Right forelimb (tissue), 1 donor: ENCODE measurements around the gene CLIP2.
"Not testable (repeated sequence)": the region's sequence is repeated elsewhere in the genome, so short reads cannot be mapped to it uniquely, and the experiment has no call there.

Source experiments
- DNase-seq: peaks from one replicate; pipeline ENCODE4 v3.0.0-alpha.2; 2018

CLIP2 gene

DNA sequence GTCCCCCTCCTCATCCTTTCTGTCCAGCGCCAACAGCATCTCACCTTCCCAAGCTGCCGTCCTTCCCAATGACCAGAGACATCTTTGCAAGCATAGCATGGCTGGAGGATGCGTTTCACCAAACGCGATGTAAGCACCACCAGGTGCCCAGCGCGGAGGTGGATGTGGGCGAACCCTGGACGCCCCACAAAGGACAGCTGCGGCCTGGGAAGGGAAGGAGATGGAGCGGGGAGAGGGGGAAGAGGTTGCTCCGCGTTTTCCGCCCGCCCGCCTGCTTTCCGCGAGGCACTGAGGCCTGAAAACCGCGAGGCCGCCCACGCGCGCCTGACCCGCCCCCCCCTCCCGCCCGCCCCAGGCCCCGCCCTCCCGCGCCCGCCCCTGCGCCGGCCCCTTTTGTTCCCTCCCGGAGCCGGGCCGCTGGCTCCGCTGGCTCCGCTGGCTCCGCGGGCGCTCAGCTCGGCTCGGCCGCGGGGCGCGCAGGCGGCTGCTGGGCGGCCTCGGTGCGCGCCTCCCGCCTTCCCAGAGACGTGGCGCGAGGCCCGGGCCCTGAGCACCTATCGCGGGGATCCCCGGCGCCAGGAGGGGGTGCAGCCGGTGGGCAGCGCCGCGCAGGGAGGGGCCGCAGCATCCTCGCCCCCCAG, at the start of gene CLIP2:
Gene CLIP2, plus strand, starts transcription at position 390 of the 641 bp plus-strand sequence. CDS start 28,140 bp downstream, outside the sequence.
- peak; percentile 92 for DNase-seq

DNA sequence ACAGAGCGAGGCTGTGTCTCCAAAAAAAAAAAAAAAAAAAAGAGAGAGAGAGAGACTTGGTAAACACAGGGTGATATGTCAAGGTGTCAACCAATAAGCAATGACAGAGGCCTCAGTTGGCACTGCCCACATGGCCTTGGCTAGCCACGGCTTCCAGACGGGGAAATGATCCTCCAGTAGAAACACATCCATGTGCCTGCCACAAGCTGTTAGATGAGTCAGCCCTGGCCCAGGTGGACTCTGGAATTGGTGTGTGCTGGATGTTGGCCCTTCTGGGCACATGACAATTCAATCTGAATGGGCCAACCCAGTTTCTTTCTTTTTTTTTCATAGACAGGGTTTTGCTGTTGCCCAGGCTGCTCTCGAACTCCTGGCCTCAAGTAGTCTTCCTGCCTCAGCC, 48.7 kb upstream of the CLIP2 start:
- DNase-seq = no peak

DNA sequence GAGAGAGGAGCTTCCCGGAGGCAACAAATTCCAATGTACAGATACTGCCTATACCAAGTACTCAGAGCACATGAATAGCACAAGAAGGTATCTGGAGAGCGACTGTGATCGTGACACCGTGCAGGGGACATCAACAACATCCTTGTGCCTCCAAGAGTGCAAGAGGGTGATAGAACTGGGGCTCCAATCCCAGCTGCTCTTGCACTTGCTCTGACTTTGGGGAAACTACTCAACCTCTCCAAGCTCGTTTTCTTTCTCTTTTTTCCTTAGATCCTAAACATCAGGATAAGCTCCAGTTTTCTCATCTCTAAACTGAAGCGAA, 47.1 kb upstream of the CLIP2 start:
- no peak for DNase-seq

DNA sequence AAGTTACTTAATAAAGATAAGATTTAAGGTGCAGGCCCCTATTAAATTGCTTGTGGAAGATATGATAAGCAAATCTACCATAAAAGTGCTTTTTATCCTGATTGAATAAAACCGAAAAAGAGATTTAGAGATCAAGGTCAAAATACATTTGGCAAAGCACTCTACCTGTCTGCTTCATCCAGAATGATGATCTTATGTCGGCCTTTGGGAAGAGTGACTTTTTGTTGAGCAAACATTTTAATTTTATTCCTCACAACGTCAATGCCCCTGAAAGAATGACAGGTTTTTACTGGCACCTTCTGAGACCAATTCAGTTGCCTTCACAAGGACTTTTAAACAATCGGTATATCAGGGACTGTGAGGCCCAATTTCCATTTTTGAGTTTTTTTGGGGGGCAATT, 42.7 kb upstream of the CLIP2 start:
- no peak for DNase-seq

DNA sequence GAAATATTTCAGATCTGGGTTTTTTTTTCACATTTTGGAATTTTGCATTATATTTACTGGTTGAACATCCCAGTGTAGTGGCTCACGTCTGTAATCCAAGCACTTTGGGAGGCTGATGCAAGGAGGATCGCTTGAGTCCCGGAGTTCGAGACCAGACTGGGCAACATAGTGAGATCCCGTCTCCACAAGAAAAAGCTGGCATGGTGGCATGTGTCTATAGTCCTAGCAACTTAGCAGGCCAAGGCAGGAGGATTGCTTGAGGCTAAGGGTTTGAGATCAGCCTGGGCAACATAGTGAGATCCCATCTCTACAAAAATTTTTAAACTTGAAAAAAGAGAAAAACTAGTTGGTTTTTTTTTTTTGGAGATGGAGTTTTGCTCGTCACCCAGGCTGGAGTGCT, 41.1 kb upstream of the CLIP2 start:
- DNase-seq = no peak

DNA sequence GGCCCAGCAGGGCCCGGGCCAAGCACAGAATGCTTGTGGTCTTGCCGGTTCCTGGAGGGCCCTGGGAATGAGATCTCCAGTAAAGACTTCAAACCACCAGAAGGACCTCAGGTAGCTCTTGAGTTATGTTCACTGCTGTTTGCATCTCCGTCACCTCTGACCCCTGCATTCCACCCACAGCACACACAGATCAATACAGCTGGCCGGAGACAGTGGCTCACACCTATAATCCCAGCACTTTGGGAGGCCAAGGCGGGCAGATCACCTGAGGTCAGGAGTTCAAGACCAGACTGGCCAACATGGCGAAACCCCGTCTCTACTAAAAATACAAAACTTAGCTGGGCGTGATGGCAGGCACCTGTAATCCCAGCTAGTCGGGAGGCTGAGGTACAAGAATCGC, 40.1 kb upstream of the CLIP2 start:
- not testable (repeated sequence) for DNase-seq

DNA sequence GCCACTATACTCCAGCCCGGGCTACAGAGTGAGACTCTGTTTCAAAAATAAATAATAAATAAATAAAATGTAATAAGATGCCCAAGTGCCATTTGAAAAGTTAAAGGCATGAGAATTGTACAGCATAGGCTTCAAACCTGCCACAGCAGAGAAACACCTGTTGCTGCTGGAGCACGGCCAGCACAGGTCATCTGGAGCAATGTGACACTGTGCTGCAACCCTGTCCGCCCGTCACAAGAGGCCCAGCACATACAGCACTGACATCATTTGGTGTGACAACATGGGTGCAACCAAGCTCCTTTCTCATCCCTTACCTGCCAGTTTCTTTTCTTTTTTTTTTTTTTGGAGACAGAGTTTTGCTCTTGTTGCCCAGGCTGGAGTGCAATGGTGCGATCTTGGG, 36.3 kb upstream of the CLIP2 start:
- no peak for DNase-seq

DNA sequence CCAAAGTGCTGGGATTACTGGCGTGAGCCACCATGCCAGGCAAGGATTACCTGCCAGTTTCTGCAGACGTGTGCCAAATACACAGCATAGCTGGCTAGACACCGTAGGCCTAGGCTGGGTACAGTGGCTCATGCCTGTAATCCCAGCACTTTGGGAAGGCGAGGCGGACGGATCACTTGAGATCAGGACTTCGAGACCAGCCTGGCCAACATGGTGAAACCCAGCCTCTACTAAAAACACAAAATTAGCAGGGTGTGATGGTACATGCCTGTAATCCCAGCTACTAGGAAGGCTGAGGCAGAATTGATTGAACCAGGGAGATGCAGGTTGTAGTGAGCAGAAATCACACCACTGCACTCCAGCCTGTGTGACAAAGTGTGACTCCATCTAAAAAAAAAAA, 35.9 kb upstream of the CLIP2 start:
- DNase-seq = no peak

DNA sequence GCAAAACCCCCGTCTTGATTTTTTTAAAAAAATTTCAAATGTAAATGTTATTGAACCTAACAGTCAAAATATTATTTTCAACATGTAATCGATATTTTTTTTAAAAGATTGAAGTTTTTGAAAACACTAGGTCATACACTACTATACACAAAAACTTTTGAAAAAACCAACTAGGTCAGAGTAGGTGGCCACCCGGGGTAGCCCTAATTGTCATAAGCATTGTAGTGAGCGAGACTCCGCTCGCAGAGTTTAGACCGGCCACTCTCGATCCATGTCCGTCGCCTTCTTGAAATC, 35.4 kb upstream of the CLIP2 start:
- DNase-seq = no peak

DNA sequence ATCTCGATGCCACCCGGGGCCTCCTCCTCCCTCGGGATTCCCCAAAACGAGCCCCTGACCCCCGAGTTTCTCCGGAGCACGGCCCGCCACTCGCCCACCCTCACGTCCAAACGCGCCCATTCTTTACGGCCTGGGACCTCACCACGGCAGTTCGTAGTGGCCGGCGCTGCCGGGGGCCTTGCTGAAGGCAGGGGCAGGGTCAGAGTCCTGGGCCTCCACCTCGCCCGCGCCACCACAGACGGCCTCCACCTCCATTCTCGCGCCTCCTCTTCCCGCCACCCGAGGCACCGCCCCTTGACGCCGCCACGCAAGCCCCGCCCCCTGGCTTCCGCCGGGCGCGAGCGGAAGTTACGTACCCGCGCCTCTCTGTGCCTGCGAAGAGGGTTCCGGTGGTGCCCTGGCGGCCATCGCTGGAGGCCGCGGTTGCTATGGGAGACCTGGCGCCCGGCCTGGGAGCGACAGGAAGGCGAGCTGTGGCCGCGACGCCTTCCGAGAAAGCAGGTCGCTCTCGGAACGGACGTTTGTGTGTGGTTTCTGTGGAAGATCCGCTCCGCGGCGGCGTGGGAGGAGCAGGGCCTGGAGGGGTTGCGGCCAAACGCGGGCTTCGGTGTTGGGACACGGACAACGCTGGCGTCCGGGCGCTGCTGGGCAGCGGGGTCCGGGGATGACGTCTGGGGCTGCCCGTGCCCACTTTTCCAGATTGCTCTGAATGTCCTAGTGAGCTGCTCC, 34.9 kb upstream of the CLIP2 start, which contains the start of gene RFC2:
Gene RFC2, minus strand, starts transcription at position 271 of the 729 bp plus-strand sequence. Its CDS starts 16 bp downstream, at position 255.
- peak; percentile 99 for DNase-seq

DNA sequence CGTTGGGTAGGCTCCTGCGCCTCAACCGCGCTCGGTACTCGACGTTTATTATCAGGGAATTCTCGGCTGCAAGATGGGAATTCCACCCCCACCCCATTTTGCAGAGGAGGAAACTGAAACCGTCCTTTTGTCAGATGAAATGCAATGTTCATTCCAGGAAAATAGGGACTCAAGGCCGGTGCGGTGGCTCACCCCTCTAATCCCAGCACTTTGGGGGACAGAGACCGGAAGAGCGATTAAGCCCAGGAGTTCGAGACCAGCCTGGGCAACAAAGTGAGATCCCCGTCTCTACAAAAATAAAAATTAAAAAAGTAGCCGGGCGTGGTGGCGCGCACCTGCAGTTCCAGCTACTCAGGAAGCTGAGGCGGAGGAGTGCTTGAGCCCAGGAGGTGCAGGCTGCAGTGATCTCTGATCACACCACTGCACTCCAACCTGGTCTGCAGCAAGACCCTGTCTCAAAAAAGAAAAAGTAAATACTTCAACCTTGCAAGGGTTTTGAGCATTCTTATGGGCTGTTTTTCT, 34.3 kb upstream of the CLIP2 start:
- DNase-seq = no peak

DNA sequence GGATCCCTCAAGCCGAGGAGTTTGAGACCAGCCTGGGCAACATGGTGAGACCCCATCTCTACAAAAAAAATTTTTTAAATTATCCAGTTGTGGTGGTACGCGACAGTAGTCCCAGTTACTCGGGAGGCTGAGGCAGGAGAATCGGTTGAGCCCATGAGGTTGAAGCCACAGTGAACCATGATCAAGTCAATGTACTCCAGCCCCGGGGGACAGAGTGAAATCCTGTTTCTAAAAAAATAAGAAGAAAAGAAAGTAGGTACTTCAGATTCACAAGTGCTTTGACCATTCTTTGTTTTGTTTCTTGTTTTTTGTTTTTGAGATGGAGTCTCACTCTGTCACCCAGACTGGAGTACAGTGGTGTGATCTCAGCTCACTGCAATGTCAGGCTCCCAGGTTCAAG, 33.7 kb upstream of the CLIP2 start:
- DNase-seq = not testable (repeated sequence)

DNA sequence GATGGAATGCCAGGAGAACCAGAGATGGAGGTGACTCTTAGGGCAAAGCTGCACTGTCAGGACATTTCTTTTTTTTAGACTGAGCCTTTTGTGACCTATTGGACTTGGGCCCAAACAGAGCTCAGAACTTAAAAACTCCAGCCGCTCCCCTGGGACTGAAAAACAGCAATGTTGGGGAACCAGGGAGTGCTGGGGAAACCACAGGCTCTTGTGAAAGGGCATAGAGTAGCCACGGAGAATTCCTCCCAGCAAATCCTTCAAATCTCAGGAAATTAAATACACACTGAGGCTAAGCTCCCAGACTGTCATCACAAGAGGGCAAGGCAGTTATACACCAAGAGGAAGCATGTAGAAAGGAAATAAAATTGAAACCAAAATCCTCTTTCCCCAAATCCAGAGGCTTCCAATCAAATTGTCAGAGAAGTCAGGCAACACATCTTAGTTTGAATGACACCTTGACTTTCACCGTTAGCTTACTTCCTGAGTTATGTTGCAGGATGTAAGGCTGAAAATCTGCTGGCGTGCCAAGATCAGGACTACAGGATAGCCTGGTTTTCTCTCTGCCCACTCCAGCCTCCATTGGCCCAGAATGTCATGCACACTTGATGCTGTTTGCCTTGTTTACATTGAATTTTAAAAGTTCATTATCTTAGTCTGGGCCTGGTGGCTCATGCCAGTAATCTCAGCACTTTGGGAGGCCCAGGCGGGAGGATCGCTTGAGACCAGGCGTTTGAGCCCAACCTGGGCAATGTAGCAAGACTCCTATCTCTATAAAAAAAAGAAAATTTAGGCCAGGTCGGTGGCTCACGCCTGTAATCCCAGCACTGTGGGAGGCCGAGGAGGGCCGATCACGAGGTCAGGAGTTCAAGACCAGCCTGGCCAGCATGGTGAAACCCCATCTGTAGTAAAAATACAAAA, 32.5 kb upstream of the CLIP2 start:
- DNase-seq = peak; percentile 56

DNA sequence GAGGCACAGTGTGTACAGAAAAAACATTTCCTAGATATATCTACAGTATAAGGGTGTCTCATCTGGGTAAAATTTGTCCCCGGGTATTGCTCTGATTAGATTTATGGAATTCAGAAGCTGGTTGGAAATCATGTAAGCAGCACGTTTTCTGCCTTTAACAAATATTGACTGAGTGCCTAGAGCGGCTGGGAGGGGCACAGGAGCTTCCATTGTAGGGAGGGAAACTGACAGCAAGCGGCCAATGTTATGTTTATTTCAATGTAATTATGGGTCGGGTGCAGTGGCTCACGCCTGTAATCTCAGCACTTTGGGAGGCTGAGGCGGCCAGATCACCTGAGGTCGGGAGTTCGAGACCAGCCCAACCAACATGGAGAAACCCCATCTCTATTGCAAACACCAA, 30.6 kb upstream of the CLIP2 start:
- no peak for DNase-seq

DNA sequence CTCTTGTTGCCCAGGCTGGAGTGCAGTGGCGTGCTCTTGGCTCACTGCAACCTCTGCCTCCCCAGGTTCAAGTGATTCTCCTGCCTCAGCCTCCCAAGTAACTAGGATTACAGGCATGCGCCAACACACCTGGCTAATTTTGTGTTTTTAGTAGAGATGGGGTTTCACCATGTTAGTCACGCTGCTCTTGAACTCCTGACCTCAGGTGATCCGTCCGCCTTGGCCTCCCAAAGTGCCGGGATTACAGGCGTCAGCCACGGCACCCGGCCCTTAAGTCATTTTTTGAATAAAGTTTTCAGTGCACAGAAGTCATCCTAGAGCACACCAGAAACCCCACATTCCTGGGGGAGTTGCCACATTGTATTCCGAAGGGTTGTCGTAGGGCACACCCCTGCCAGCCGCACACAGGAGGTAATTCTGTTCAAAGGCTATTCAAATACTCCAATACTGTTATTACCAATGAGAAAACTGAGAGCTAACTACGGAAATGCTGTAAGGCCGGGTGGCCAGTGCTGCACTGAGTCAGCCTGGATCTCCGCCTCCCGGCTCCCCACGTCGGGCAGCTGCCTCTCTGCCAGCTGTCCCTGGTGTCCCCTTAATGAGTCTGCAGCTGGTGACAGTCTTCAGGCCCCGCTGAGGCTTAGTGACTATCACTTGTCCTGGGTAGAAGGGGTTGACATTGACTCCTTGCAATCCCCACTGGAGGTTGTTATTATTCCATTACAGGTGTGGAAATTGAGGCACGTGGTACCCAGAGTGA, 26.4 kb upstream of the CLIP2 start:
- no peak for DNase-seq

DNA sequence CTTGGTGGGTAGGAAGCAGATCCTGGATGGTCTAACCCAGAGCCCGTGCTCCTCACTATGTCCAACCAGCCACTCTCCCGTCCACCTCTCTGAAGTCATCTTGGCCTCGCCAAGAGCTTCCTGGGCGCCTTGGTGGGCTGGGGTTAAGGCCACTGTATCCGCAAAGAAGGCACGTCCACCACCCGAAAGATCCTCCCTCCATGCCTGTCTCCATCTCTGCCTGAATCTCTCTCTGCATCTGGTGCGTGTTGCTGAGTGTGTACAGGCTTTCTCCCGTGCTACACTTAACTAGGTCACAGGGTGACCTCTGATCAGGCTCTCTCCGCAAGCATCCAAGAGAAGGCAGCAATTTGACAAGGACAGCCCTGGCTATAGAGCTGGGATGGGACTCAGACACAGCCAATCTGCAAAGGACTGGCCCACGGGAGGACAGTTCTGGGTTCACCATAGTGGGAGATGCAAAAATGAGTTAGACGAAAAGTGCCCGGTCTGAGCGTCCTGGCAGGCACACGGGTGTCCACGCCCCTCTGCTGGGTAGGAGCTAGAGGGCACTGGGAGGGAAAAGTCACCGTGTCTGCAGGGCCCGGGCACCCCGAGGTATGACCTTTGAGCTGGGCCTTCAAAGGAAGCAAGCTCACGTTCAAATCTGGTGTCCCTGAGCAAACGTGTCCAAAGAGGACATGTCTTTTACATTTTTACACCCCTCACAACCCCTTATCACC, 25.6 kb upstream of the CLIP2 start:
- no peak for DNase-seq

DNA sequence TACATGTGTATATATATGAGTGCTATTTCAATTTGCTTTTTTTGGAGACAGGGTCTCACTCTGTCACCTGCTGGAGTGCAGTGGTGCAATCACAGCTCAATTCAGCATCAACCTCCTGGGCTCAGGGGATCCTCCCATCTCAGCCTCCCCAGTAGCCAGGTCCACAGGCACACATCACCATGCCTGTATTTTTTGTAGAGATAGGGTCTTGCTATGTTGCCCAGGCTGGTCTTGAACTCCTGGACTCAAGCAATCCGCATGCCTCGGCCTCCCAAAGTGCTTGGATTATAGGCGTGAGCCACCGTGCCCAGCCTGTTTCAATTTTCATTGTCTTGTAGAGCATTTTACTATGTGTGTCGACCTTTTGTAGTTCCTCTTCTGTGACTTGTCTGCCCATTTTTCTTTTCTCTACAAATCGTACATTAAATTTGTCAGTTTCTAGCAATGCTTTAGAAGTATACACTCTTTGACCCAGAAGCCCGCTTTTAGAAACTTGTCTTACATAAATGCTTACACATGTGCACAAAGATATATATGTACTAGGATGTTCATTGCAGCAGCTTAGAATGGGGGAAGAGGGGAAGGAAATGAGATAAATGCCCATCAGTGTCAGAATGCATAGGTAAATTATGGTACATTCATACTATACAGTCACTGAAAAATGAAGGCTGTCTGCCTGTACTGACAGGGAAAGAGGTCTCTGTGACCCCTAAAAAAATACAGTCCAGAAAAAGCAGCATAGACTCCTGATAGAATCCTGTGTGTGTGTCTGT, 22.8 kb upstream of the CLIP2 start:
- DNase-seq = no peak

DNA sequence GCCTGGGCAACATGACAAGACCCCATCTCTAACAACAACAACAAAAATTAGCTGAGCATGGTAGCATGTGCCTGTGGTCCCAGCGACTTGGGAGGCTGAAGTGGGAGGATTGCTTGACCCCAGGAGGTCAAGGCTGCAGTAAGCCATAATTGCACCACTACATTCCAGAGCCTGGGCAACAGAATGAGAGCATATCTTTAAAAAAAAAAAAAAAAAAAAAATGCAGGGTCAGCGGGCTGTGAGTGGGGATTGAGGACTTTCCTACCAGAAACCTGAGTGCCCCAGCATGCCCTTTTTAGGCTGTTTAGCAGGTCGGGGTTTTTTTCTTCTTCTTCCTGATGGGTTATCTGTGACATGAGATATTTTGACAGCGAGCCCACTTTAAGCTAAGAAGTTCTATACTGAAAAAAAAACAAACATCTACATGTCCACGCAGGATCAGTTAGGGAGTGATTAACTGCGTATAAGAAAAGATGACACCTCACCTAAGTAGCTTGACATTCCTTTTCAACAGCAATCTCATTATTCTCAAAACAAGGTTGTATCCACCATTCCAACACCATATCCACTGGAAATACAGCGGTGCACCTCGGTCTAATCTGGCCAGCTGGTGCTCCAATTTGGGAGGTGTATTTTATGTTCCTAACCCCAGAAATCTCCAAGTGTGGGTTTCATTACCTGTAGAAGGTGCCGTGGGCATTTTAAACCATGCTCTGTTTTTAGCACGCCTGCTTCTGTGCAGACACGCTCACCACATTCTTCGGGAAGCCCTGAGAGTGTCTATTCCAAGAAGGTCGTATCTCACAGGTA, 21.2 kb upstream of the CLIP2 start:
- no peak for DNase-seq

DNA sequence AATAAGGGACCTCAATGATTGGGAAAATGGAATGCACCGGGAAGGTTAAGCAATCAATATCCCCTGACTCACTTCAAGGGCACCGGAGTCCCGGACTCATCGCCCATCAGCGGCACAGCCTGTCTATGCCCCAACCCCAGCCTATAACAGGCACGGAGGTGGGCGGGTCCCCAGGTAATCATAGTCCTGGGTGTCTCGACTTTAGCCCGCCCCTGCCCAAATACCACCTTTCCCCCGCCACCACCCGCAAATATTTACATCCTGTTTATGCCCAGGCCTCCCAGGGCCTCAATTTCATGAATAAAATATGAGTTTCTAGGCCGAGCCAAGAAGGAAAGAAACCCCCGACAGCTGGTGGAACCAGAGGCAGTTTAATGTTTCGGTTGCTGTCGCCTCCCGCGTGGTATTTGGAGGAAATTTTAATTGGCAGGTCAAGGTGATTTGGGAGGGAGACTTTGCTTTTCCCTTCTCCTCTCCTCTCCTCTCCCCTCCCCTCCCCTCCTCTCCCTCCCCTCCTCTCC, 19.4 kb upstream of the CLIP2 start:
- peak; percentile 80 for DNase-seq

DNA sequence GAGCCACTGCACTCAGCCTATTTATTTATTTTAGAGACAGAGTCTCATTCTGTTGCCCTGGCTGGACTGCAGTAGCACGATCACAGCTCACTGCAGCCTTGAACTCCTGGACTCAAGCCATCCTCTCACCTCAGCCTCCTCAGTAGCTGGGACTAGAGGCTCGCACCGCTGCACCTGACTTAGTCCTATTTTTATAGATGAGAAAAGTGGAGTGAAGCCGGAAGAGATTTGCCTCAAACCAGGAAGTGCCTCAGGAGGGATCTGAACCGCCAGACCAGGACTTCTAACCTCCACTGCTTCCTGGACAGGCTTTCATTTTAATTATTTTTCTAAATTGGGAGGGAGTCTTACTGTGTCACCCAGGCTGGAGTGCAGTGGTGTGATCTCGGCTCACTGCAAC, 17.5 kb upstream of the CLIP2 start:
- DNase-seq = no peak
